Activated CD8-positive, alpha-beta memory T cell treated with anti-CD3 and anti-CD28 coated beads for 36 hours (primary cell): Measurements from ENCODE around the gene TGM3. TPM values are rescaled to one million over a fixed set of nuclear protein-coding genes. Genes with fewer than 3 reads are reported as not detected.

Source experiments
- CTCF ChIA-PET: fragments of 350-600 bp; sonication (Branson Sonifier 250); formaldehyde crosslinking; loops from one replicate; lab custom pipeline; 2021; ENCODE audit warnings: antibody characterized with exemption; lab: Charles Lee
- POLR2A ChIA-PET: fragments of 350-600 bp; sonication (Branson Sonifier 250); formaldehyde crosslinking; loops from one replicate; lab custom pipeline; 2021; ENCODE audit warnings: antibody characterized with exemption; lab: Charles Lee
- total RNA-seq, 2 experiments: library from RNA; stranded (reverse); gene quantifications; one replicate each; pipeline ENCODE4 v1.2.3, GENCODE V29; 2021

Gene TGM3
- total RNA-seq, 2 experiments from 2014 or later, result not detected

DNA sequence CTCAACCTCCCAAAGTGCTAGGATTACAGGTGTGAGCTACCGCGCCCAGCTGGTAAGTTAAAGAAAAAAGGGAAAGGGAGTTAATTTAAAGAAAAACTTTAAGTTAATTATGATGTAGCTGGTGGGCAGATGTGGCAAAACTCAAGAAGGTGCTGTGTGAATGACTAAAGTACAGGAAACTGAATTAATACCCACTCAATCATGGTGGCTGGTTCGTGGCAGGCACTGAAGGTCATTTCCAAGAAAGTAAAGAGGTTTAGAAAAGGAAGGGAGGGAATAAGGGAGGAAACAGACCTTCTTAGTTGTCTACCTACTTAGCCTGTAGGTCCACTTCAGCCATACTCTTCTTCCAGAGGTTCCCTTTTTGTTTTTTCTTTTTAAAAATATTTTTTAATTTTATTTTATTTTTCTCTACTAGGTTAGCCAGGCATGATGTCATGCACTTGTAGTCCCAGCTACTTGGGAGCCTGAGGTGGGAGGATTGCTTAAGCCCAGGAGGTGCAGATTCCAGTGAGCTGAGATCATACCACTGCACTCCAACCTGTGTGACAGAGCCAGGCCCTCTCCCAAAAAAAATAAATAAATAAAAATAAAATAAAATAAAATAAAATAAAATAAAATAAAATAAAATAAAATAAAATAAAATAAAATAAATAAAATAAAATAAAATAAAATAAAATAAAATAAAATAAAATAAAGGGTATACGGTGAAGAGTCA is 11.9 kb upstream of the TGM3 start:
- POLR2A ChIA-PET, result no interaction called here
- CTCF ChIA-PET, result no interaction called here

- ChIA-PET CTCF (no interaction called here), POLR2A (no interaction called here)
These were observed 10.6 kb upstream of the TGM3 start for GRCh38 chr20:2285193-2285592.

- ChIA-PET CTCF (no interaction called here), POLR2A (no interaction called here)
These were observed 10.2 kb upstream of the TGM3 start for GRCh38 chr20:2285613-2286012.

DNA sequence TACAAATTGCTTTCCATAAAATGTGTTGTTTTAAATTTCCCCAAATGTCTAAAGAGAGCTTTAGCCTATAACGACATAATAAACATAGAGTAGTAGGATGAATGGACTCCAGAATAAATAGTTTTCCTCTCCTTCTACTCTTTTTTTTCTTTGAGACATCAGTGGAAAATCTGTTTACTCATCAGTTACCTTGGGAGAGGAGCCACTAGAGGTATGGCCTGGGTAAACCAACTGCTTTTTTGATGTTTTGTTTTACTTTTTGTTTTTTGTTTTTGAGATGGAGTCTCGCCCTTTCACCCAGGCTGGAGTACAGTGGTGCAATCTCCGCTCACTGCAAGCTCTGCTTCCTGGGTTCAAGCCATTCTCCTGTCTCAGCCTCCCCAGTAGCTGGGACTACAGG is 8.3 kb upstream of the TGM3 start:
- ChIA-PET POLR2A (no interaction called here), CTCF (no interaction called here)

GRCh38 chr20:2289475-2289874 is 6.3 kb upstream of the TGM3 start:
- ChIA-PET POLR2A (no interaction called here), CTCF (no interaction called here)

DNA sequence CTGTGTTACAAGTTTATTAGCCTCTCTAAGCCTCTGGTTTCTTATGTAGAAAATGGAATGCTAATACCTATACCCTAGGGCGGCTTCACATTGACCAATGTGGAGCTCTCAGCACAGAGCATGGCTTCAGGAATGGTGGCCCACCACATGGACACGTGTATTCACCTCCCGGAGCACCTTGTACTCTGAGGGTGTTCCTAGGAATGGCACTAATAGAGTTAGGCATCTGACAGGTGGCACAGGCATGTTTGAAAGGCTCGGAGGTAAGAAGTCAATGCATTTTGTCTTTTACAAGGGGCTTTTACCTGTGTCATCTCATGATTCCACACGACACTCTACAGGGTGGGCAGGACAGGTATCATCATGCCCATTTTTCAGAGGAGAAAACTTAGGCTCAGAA is 5.3 kb upstream of the TGM3 start:
- ChIA-PET CTCF (no interaction called here), POLR2A (no interaction called here)

GRCh38 chr20:2292416-2293110 is 3.2 kb upstream of the TGM3 start:
- ChIA-PET POLR2A (no interaction called here), CTCF (interaction anchor here (0.7 kb wide), 2 partner anchors 12 to 113 kb away, joined by 3 read pairs; no protein-coding TSS in a partner anchor)

DNA sequence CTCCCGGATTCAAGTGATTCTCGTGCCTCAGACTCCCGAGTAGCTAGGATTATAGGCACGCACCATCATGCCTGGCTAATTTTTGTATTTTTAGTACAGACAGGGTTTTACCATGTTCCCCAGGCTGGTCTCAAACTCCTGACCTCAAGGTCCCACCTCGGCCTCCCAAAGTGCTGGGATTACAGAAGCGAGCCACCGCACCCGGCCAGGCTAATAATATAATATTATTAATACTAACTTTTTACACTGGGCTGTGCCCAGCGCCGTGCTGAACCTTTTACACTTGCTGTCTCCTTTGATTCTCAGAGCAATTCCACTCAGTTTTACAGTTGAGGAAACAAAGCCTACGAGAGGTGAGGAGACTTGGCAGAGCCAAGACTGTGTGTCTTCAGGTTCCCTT is 2.3 kb upstream of the TGM3 start:
- ChIA-PET POLR2A (no interaction called here), CTCF (no interaction called here)

- CTCF ChIA-PET, result no interaction called here
- POLR2A ChIA-PET, result no interaction called here
These were observed 1.8 kb upstream of the TGM3 start for GRCh38 chr20:2293971-2294370.

- POLR2A ChIA-PET, result no interaction called here
- CTCF ChIA-PET, result no interaction called here
These were observed 515 bp upstream of the TGM3 start for GRCh38 chr20:2295286-2295685.

DNA sequence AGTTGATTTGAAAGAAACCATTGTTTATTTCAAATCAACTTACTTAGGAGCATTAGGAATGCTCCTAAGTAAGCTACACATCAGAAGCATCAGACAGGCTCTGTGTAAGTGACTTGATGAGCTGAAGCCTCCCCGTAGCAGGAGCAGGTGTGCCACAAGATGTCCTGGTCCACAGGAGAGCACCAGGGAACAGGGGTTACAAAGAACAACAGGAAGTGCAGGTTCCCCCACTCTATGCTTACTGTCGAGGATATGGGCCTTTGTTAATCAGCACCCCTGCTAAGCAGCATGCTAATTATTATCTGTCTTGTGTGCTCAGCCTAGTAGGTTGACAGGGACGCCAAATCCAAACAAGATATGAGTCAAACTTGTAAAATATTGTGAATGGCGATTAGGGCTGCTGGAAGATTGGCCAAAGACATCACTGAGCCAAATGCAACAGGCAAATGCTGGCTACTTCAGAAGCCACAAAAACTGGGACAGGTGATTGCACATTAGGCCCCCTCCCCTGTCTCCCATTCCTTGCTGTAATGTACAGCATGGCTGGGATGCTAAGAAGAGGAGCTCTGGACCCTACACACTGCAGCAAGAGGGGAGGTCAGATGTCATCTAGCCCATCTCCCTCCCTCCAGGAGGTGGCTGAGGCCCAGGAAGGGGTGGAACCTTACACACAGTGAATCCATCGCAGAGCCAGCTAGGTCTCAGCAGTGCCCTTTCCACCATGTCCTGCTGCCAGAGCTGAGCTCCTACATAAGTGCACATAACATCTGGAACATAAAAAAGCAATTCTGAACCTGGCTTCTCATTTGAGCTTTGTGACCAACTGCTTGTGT is 939 bp downstream of the TGM3 start:
- ChIA-PET CTCF (no interaction called here), POLR2A (no interaction called here)

DNA sequence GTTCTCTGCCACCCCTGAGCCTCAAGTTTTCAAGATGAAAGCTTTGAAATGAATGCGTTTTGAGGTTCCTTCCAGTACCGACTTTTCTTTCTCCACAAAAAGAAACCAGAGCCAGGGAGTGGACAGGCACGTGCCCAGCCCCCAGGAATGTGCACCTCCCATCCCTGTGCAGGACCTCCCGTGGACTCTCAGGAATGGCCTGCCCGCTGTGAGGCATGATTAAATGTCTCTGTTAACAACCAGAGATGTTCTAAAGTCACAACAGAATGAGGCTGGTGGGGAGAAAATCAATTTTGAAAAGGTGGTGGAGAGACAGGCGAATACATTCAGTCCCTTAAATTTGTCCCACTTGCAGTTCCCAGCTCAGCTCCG is 1.5 kb downstream of the TGM3 start:
- CTCF ChIA-PET, result no interaction called here

DNA sequence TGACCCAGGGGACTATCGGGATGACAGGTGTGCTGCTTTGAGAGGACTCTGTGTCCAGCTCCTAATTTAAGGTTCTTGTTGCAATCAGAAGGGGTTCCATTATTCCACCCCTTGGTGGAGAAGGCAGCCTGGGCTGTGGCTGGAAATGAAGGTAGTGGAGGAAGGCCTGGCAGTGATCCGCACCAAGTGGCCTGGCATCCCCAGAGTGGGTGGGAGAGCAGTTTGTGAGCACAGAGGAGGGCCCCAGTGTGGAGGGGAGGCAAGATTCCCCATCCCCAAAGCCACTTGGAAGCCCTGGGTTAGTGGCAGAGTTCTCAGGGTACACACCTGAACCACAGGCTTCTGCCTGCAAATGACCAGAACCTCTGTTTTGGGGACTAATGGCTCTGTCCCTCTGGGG is 2.3 kb downstream of the TGM3 start:
- POLR2A ChIA-PET, result no interaction called here
- CTCF ChIA-PET, result no interaction called here

More for the DNA sequence above, 1.5 kb downstream of the TGM3 start:
- POLR2A ChIA-PET, result no interaction called here

DNA sequence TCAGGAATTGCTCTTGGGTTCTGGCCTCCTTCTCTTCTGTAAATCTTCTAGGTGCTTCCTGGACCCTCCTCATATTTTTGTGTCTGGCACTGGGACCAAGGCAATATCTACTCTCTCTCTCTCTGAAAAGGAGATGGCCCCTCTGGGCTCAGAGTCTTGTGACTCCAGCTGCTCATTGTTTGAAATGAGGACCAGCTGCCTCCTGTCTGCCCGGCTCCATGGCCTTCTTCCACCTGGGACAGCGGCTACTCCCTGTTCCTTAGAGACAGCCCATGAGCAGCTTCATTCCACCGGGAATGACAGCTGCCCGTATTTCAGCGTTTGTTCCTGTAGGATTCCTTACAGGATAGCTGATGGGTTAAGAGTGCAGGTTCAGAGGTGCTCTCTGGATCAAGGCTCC is 2.9 kb downstream of the TGM3 start:
- CTCF ChIA-PET, result no interaction called here

DNA sequence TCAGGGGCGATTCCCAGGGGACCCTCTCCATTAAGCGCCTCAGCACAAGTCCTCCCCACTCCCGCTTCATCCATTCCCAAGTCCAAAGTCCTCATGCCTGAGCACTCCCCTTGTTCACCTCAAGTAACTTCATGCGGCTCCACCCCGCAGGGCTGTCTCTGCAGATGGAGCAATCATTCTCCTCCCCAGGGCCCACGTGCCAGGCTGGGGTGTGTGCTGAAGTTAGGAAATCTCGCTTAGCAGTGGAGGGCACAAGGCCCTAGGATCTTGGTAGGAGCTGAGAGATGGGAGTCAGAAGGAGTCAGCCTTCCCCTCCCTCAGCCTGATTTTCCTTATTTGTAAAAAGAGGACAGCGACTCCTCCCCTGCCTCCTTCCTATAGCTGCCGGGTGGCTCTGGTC is 3.5 kb downstream of the TGM3 start:
- ChIA-PET POLR2A (no interaction called here), CTCF (no interaction called here)

More for the DNA sequence above, 2.9 kb downstream of the TGM3 start:
- POLR2A ChIA-PET, result no interaction called here

DNA sequence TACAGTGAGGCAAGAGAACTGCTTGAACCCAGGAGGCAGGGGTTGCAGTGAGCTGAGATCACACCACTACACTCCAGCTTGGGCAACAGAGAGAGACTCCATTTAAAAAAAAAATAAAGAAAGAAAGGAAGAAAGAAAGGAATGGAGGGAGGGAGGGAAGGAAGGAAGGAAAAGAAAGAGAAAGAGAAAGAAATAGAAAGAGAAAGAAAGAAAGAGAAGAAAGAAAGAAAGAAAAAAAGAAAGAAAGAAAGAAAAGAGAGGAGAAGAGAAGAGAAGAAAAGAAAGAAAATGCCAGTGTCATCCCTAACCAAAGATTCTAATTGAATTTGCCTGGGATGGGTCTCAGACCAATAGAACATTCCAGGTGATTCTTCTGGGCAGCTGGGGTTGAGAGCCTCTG is 4.2 kb downstream of the TGM3 start:
- CTCF ChIA-PET, result no interaction called here
- POLR2A ChIA-PET, result no interaction called here

DNA sequence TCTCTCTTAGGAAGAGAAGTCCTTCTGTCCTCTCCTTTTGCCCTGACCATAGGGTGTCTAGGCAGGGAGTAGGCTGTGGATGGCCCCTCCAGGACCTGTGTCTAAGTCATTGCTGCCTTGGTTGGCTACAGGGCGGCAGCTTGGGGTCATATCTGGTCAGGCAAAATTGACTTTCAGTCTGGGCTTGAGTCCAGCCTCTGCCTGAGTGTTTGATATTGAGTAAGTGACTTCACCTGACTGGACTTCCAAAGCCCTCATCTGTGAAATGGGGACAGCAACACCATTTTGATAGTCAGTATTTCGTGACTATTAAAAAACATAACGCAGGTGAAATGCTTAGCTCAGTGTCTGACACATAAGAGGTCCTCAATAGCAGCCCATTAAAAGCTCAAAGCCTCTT is 4.6 kb downstream of the TGM3 start:
- CTCF ChIA-PET, result no interaction called here

GRCh38 chr20:2301164-2301622 is 5.4 kb downstream of the TGM3 start:
- ChIA-PET CTCF (interaction anchor here (0.8 kb wide), 1 partner anchor 11 kb away, joined by 4 read pairs; no protein-coding TSS in a partner anchor), POLR2A (no interaction called here)

More for the DNA sequence above, 4.6 kb downstream of the TGM3 start:
- POLR2A ChIA-PET, result no interaction called here

- POLR2A ChIA-PET, result no interaction called here
- CTCF ChIA-PET, result interaction anchor here (0.6 kb wide), 2 partner anchors 83 to 481 kb away, joined by 3 to 5 read pairs; no protein-coding TSS in a partner anchor
These were observed 6.7 kb downstream of the TGM3 start for GRCh38 chr20:2302384-2303060.

DNA sequence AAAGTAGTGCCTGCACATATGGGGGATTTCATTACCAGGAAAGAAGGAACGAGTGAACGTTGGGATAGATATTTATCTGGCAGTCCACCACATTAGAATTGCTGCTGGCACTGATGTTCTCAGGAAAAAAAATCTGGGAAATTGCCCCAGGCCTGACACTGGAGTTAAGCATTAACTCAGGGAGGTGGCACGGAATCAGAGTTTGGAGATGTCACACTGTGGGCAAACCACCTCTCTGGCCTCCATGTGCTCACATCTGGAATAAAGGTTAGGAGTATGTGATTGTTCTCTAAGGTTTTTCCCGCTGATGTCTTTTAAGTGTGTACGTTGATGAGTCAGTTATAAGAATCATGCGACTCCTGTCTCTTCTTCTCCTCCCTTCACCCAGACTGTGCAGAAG is 7.9 kb downstream of the TGM3 start:
- CTCF ChIA-PET, result no interaction called here
- POLR2A ChIA-PET, result no interaction called here
